K562 treated with DMSO at 1 percent for 48 hours (cell line): ENCODE data around the gene TBP. TPM values are rescaled to one million over a fixed set of nuclear protein-coding genes. Genes with fewer than 3 reads are reported as not detected.

Source experiments
- total RNA-seq: library from RNA; unstranded; fragments of 300-600 nt; gene quantifications from 2 replicates; pipeline ENCODE4 v1.2.3, GENCODE V29; 2022; ENCODE audit warnings: low replicate concordance; ENCODE audit errors: extremely low read depth

Gene TBP
- not detected in 2 replicates for total RNA-seq

GRCh38 chr6:170554013-170554795, at the start of gene TBP:
Gene TBP, plus strand, starts transcription at chr6:170554369. Its CDS starts 2,661 bp downstream, at chr6:170557030.

DNA sequence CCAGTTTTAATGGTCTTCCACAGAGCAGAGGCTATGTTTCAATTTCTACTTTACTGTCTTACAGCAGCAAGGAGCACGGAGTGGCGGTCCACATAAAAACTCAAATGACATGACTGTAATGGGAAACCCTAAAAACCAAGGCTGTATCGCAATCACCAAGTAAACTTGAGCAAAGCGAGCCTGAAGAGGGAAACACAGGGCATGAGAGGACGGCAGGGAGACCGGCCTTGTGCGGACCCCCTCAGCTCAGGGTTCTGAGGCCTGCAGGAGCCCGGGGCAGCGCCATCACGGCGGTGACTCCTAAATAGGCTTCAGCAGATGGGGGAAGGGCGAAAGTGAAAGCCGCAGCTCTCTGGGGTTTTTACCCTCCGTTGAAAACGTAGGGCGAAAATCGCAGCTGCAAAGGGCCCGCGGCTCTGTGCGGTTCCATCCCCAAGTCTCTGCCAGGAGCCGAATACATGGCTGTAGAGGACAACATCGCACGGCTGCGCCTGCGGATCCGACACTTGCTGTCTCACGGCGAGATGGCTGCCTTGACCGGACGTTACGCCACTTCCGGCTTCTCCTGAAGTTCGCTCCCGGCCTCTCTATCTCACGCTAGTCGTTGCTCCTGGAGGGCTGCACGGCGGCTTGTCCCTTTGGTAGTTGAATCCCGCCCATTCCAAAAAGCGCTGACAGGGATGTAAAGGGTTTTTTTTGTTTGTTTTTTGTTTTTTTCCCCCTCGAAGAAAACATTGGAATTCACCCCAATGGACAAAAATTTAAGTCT, 1.2 kb upstream of the TBP start, which contains the start of gene PSMB1:
PSMB1 (minus strand) TSS at position 543 of the 769 bp plus-strand sequence; CDS start at position 478, 65 bp downstream.

DNA sequence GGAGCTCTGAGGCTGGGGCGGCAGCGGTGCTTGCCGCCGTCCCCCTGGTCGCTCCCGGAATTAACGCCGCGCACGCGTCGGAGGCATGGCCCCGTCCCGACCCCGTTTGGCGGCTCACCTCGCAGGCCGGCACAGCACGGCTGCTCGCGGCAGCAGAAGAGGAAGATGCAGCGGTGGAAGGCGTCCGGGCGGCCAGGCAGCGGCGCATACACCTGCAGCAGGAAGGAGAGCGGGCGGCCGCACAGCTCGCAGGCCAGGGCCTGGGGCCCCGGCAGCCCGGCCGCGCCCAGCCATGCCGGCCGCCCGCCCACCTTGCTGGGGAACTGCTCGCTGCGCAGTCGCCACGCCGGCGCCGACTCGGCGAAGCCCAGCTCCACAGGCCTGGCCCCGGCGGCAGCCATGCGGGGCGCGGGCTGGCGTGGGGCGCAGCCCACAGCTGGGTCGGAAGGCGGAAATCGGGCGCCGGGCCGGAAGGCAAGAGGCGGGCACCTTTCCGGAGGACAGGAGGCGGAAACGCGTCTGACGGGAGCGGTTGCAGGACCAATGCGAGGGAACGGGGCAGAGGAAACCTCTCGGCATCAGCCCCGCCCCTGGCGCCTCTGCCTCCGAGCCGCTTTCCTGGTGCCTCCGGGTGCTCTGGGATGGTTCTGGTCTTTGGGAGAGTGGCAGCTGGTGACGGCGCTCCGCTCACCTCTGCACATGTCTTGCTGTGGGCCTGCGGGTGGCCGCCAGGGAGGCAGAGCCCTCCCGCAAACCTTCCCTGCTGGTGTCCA, 30.2 kb downstream of the TBP start, which contains the start of gene PDCD2:
PDCD2 (minus strand) TSS at position 457 of the 773 bp plus-strand sequence; CDS start at position 401, 56 bp downstream.

Other genes starting within 250 kb of the TBP start
- gene FAM120B, start 247.6 kb upstream of the TBP start, total RNA-seq: not detected in 2 replicates
- gene PSMB1, start 1.1 kb upstream of the TBP start, total RNA-seq: not detected in 2 replicates
- gene PDCD2, start 30.3 kb downstream of the TBP start, total RNA-seq: not detected in 2 replicates